Lower leg skin (tissue), 3 donors: Measurements from ENCODE around the gene MRPS7.

Experiments used
- POLR2A ChIP-seq, 2 donors: fragments of 450-650 bp; IDR thresholded peaks; one replicate each; pipeline ENCODE4 v1.6.1; 2016 to 2017; ENCODE audit warnings: antibody characterized with exemption in 2 of 2, mild to moderate bottlenecking in 1 of 2, moderate library complexity in 1 of 2
- TF ChIP-seq, protein P1 (sequence below), 3 donors: fragments of 450-650 bp; IDR thresholded peaks; one replicate each; pipeline ENCODE4 v1.5.1; 2016; ENCODE audit warnings: antibody characterized with exemption in 3 of 3, mild to moderate bottlenecking in 3 of 3, moderate library complexity in 2 of 3

DNA sequence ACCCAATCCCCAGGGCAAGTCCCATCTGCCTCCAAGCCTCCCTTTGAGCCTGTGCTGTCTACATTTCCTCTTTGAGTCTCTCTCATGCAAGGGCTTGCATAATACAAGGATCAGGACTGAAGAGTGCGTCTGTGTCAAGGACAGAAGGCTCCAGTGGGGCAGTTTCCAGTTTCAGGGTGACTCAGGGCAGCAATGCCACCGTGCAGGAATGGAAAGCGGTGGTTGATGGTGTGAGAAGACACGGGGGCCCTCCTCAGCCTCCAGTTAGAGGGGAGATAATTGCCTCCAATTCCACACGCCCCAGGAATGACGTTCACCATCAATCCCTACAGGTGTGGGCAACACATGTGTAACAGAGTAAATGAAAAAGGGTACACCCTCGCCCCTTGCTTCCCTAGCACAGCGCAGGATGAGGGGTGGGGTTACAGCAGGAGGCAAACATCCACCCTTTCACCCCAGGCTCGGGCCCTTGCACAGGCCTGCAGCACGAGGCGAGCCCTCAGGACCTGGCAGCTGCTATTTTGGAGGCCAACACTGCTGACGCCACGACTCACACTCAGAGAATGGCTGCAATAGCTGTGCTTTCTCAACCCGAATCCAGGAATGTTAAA is 52.4 kb downstream of the MRPS7 start:
- TF ChIP-seq, protein P1, sequence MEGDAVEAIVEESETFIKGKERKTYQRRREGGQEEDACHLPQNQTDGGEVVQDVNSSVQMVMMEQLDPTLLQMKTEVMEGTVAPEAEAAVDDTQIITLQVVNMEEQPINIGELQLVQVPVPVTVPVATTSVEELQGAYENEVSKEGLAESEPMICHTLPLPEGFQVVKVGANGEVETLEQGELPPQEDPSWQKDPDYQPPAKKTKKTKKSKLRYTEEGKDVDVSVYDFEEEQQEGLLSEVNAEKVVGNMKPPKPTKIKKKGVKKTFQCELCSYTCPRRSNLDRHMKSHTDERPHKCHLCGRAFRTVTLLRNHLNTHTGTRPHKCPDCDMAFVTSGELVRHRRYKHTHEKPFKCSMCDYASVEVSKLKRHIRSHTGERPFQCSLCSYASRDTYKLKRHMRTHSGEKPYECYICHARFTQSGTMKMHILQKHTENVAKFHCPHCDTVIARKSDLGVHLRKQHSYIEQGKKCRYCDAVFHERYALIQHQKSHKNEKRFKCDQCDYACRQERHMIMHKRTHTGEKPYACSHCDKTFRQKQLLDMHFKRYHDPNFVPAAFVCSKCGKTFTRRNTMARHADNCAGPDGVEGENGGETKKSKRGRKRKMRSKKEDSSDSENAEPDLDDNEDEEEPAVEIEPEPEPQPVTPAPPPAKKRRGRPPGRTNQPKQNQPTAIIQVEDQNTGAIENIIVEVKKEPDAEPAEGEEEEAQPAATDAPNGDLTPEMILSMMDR (IDR thresholded peaks at IDR 0.05) = no peak
- no peak for TF ChIP-seq POLR2A (IDR thresholded peaks at IDR 0.05)
